Tongue (tissue), 2 donors: ENCODE data around the gene PCYOX1L. TPM values are rescaled to one million over a fixed set of nuclear protein-coding genes. Genes with fewer than 3 reads are reported as not detected.

Source experiments
- DNase-seq: peaks from one replicate; pipeline ENCODE4 v3.0.0-alpha.2; 2015
- total RNA-seq: library from RNA; depleted of rRNA; stranded (reverse); fragments of >200 nt; gene quantifications from one replicate; pipeline ENCODE4 v1.2.3, GENCODE V29; 2014

PCYOX1L gene
- total RNA-seq, 1 donor from 2014 or later, result 8.1 TPM

GRCh38 chr5:149337736-149338135 is 20.1 kb upstream of the PCYOX1L start:
- DNase-seq, result peak; percentile 93

GRCh38 chr5:149338364-149338763 is 19.5 kb upstream of the PCYOX1L start:
- no peak for DNase-seq

- no peak for DNase-seq
Measured at GRCh38 chr5:149340920-149341319, 16.9 kb upstream of the PCYOX1L start.

- no peak for DNase-seq
Measured at GRCh38 chr5:149341876-149342275, 16.0 kb upstream of the PCYOX1L start.

GRCh38 chr5:149344151-149344550 is 13.7 kb upstream of the PCYOX1L start:
- no peak for DNase-seq

GRCh38 chr5:149345147-149345891 is 12.5 kb upstream of the PCYOX1L start, which contains the start of gene GRPEL2:
Gene GRPEL2 (plus strand): TSS chr5:149345499. CDS start chr5:149345540, 41 bp downstream.
- peak; percentile 99 for DNase-seq

- DNase-seq, result no peak
Measured at GRCh38 chr5:149345892-149346222, 12.0 kb upstream of the PCYOX1L start.

- DNase-seq, result no peak
Measured at GRCh38 chr5:149348518-149348917, 9.3 kb upstream of the PCYOX1L start.

GRCh38 chr5:149349382-149349781 is 8.5 kb upstream of the PCYOX1L start:
- DNase-seq, result no peak

- DNase-seq, result no peak
Measured at GRCh38 chr5:149352169-149352568, 5.7 kb upstream of the PCYOX1L start.

- no peak for DNase-seq
Measured at GRCh38 chr5:149353911-149354310, 3.9 kb upstream of the PCYOX1L start.

- DNase-seq, result no peak
Measured at GRCh38 chr5:149355688-149356087, 2.2 kb upstream of the PCYOX1L start.

GRCh38 chr5:149356391-149356790 is 1.5 kb upstream of the PCYOX1L start:
- no peak for DNase-seq

GRCh38 chr5:149358294-149358651 is 427 bp downstream of the PCYOX1L start:
- DNase-seq, result peak; percentile 38

GRCh38 chr5:149358868-149359495 is 1.1 kb downstream of the PCYOX1L start:
- DNase-seq, result no peak

GRCh38 chr5:149360272-149360671 is 2.4 kb downstream of the PCYOX1L start:
- DNase-seq, result no peak

GRCh38 chr5:149362541-149362940 is 4.7 kb downstream of the PCYOX1L start:
- no peak for DNase-seq

- no peak for DNase-seq
Measured at GRCh38 chr5:149363358-149363757, 5.5 kb downstream of the PCYOX1L start.

- no peak for DNase-seq
Measured at GRCh38 chr5:149363936-149364335, 6.1 kb downstream of the PCYOX1L start.

- no peak for DNase-seq
Measured at GRCh38 chr5:149364719-149365118, 6.9 kb downstream of the PCYOX1L start.

GRCh38 chr5:149365418-149365817 is 7.6 kb downstream of the PCYOX1L start:
- DNase-seq, result no peak

GRCh38 chr5:149366169-149366729 is 8.4 kb downstream of the PCYOX1L start:
- DNase-seq, result no peak

GRCh38 chr5:149367249-149367971 is 9.6 kb downstream of the PCYOX1L start:
- DNase-seq, result peak; percentile 85
